Mesothelial cell of epicardium (in vitro differentiated cells): ENCODE results near the gene TLE4. TPM values are rescaled to one million over a fixed set of nuclear protein-coding genes. Genes with fewer than 3 reads are reported as not detected.

Experiments
- DNase-seq, 2 experiments: peaks; one replicate each; pipeline ENCODE4 v3.0.0; 2021; ENCODE audit warnings: low spot score in 2 of 2; ENCODE audit not compliant: unreplicated experiment in 2 of 2
- H3K27ac Mint-ChIP-seq: 2 replicates; pipeline ENCODE4 v1.8.0; 2021; ENCODE audit warnings: mixed read lengths
- H3K27me3 Mint-ChIP-seq: 2 replicates; pipeline ENCODE4 v1.8.0; 2021; ENCODE audit warnings: low read depth, mixed read lengths
- H3K36me3 Mint-ChIP-seq: 2 replicates; pipeline ENCODE4 v1.8.0; 2021; ENCODE audit warnings: mixed read lengths
- H3K4me1 Mint-ChIP-seq: 2 replicates; pipeline ENCODE4 v1.8.0; 2021; ENCODE audit warnings: mixed read lengths
- H3K4me3 Mint-ChIP-seq: 2 replicates; pipeline ENCODE4 v1.8.0; 2021; ENCODE audit warnings: mild to moderate bottlenecking, moderate library complexity, mixed read lengths
- H3K9me3 Mint-ChIP-seq: 2 replicates; pipeline ENCODE4 v1.8.0; 2021; ENCODE audit warnings: mixed read lengths
- CTCF ChIP-seq: fragments of 200-600 bp; sonication (generic); IDR thresholded peaks from one replicate; pipeline ENCODE4 v1.5.0; 2021; ENCODE audit warnings: antibody characterized with exemption; ENCODE audit not compliant: unreplicated experiment
- total RNA-seq: library from RNA; stranded (reverse); gene quantifications from 3 replicates; pipeline ENCODE4 v1.2.1, GENCODE V29; 2021

Gene TLE4
- total RNA-seq, 1 donor from 2014 or later, result 63.6 TPM

GRCh38 chr9:79573412-79573923, 1.7 kb downstream of the TLE4 start:
- Mint-ChIP-seq H3K27me3 (peaks cover 8% of the 10 kb centered on the region), H3K36me3 (peaks cover 8% of the 10 kb centered on the region), H3K4me3 (peak overlapping the region; percentile 85), H3K4me1 (peaks cover 39% of the 10 kb centered on the region), H3K9me3 (no peaks in the 10 kb centered on the region), H3K27ac (peak overlapping the region; percentile 91)
- DNase-seq, result peak in 1 of 2 experiments; percentile 55
- no peak for TF ChIP-seq CTCF

GRCh38 chr9:79574136-79574535, 2.4 kb downstream of the TLE4 start:
- Mint-ChIP-seq H3K9me3 (no peaks in the 10 kb centered on the region), H3K36me3 (peaks cover 8% of the 10 kb centered on the region), H3K27me3 (peaks cover 6% of the 10 kb centered on the region), H3K4me1 (peaks cover 44% of the 10 kb centered on the region), H3K4me3 (peak overlapping the region; percentile 85), H3K27ac (peak overlapping the region; percentile 91)
- DNase-seq, result no peak
- TF ChIP-seq CTCF, result no peak

GRCh38 chr9:79574781-79575180, 3.0 kb downstream of the TLE4 start:
- Mint-ChIP-seq H3K4me3 (peak overlapping the region; percentile 85), H3K36me3 (peaks cover 8% of the 10 kb centered on the region), H3K27me3 (peaks cover 5% of the 10 kb centered on the region), H3K4me1 (peaks cover 46% of the 10 kb centered on the region), H3K9me3 (no peaks in the 10 kb centered on the region), H3K27ac (no peak overlapping the region)
- DNase-seq, result no peak
- no peak for TF ChIP-seq CTCF

- Mint-ChIP-seq H3K4me1 (peaks cover 48% of the 10 kb centered on the region), H3K27ac (no peak overlapping the region), H3K4me3 (no peak overlapping the region), H3K36me3 (peaks cover 8% of the 10 kb centered on the region), H3K27me3 (peaks cover 3% of the 10 kb centered on the region), H3K9me3 (no peaks in the 10 kb centered on the region)
- DNase-seq, result no peak
- no peak for TF ChIP-seq CTCF
Observed at GRCh38 chr9:79575547-79575946, 3.8 kb downstream of the TLE4 start.

- Mint-ChIP-seq H3K4me1 (peaks cover 74% of the 10 kb centered on the region), H3K9me3 (no peaks in the 10 kb centered on the region), H3K27ac (no peak overlapping the region), H3K36me3 (peaks cover 8% of the 10 kb centered on the region), H3K27me3 (peaks cover 3% of the 10 kb centered on the region), H3K4me3 (no peak overlapping the region)
- no peak for DNase-seq
- TF ChIP-seq CTCF, result no peak
Observed at GRCh38 chr9:79577969-79578723, 6.4 kb downstream of the TLE4 start.
